Stimulated activated CD8-positive, alpha-beta memory T cell treated with anti-CD3 and anti-CD28 coated beads, Interleukin-7, amount 100 ng/mL, for 48 hours (primary cell): ENCODE results near the gene CNGB1.

Source experiments
- DNase-seq, 2 donors: peaks; one replicate each; pipeline ENCODE4 v3.0.0-alpha.2; 2020; ENCODE audit warnings: low read depth in 1 of 2; ENCODE audit errors: extremely low read depth in 1 of 2

The CNGB1 gene

DNA sequence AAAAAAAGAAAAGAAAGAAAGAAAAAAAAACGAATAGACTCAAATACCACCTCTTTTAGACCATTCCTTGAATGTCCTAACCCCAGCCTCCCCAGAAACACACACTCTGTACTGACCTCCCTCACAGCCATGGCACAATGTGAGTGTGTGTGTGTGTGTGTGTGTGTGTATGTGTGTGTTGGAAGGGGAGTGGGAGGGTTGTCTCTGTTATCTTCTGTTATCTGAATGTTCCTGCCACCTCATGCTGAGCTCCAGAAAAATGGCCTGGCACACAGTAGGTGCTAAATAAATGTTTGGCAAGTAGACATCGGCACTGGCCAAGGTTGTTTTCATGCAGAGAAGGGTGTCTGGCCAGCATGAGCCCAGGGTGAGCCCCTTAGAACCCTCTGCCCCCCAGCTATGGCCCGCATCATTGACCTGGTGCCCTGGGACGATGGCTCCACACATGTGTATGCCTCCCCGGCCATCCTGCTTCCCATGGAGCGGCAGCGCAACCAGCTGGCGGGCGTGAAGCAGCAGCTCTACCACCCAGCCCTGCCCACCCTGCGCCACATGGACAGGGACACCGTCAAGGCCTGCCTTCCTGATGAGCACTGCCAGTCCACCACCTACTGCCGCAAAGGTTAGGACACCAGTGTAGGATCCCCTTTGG, 6.6 kb upstream of the CNGB1 start:
- no peak for DNase-seq

DNA sequence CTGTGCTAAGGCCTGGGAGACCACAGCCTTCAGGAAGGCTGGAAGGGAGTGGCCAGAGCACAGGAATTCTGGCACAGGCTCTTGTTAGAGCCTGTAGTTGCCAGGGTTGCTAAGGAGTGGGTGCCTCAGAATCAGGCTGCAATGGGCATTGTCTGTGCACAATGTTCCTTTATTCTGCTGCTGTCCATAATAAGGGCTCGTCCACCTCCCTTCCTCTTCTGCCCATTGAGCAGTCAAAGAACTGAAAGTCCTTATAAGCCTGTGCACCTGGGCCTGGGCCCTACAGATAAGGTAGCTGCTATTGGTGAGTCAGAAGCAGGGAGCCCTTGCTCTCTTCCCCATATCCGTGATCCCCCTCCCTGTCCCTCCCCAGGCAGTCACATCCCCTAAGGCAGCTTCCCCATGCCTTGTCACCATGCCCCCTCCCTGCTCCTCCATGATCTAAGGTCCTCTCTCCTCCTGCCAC, 5.4 kb upstream of the CNGB1 start:
- DNase-seq: no peak

DNA sequence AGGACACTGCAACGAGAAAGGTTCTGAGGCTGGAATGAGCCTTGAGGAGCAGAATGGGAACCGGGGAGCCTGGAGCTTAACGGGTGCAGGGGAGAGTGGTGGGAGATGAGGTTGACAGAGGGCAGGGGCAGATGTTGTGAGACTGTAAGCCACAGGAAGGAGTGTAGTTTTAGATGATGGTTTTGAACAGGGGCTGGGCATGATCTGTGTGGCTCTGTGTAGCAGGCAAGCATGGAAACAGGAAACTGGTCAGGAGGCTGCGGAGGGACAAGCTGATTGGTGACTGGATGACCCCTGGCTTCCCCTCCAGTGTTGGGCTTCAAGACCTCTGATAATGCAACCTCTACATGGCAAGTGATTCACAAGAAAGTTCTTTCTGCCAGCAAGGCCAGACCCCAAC, 1.4 kb upstream of the CNGB1 start:
- DNase-seq: no peak

DNA sequence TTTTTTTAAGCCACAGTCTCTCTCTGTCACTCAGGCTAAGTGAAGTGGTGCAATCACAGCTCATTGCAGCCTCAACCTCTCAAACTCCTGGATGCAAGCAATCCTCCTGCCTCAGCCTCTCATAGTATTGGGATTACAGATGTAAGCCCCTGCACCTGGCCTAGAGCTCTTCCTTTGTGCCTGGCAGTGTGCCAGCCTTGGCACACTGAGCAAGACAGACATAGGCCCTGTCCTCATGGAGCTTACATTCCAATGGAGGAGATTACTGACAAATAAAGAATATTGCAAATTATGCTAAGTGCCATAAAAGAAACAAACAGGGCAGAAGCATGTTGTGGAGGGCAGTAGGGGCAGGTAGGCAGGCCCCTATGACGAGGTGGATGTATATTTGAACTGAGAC, 920 bp upstream of the CNGB1 start:
- DNase-seq: no peak

DNA sequence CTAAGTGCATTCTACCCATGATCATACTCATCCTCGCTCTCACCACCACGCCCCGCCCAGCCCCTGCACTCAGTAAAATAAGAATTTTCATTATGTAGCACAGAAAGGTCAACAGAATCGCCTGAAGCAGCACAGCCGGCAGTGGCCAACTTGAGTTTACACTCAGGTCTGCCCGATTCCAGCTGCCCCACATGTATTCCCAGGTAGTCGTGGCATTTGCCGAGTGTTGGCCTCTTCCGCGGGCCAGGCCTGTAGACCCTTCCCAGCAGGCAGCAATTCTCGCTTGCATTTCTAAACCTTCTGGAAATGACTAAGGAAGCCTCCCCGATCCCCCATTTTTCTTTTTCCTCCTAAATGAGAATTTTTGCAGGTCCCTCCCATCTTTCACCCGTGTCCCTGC, 609 bp downstream of the CNGB1 start:
- no peak for DNase-seq

DNA sequence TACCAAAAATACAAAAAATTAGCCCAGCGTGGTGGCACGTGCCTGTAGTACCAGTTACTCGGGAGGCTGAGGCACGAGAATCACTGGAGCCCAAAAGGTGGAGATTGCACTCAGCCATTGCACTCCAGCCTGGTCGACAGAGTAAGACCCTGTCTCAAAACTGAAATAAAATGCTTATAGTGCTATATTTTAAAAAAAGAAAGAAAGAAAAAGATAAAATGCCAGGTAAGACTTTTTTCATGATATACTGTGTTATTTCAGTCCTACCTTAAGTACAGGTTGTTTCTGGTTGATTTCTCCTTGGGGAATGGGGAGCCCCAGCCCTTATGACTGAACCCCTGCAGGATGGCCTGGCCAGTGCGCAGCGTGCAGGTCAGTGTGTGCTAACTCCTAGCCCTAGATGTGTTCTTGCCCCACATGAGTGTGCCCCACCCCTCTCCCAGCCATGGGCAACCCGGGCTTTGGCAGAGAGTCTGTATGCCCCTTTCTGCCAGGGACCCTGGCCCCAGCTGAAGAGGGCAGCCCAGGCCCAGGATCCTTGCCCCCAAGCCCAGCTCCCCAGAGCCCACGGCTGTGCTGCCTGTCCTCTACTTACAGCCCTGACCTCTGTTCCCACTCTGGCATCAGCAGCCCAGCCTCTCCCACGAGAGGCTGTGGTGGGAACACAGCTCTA, 1.3 kb downstream of the CNGB1 start:
- DNase-seq: no peak

DNA sequence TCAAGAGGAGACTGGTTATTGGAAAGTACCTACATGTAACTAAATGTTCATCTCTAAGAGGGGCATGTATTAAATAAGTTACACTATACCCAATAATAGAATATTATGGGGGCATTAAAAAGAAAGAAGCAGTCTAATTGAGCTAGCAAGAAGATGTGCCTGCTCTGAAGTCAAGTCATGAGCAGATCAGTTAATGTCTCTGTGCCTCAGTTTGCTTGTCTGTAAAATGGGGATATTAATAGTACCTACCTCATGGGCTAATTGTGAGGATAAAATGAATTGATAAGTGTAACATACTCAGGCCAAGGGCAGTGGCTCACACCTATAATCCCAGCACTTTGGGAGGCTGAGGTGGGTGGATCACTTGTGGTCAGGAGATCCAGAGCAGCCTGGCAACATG, 3.0 kb downstream of the CNGB1 start:
- no peak for DNase-seq

DNA sequence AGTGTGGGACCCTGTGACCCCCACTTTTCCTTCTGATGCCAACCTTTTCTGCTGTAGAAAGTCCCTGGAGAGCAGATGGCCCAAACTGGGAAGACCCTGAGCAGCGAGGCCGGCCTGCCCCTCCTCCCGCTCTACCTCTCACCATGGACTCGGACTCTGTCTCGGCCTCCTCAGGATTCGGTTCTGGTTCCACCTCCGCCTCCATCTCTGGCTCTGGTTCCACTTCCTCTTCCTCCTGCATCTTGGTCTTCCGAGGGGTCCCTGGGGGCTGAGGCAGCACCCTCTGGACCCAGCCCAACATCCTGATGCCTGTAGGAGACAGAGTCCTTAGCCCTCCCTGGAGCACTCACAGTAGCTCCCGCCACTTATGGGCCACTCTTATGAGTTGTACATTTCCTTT, 3.9 kb downstream of the CNGB1 start:
- no peak for DNase-seq

DNA sequence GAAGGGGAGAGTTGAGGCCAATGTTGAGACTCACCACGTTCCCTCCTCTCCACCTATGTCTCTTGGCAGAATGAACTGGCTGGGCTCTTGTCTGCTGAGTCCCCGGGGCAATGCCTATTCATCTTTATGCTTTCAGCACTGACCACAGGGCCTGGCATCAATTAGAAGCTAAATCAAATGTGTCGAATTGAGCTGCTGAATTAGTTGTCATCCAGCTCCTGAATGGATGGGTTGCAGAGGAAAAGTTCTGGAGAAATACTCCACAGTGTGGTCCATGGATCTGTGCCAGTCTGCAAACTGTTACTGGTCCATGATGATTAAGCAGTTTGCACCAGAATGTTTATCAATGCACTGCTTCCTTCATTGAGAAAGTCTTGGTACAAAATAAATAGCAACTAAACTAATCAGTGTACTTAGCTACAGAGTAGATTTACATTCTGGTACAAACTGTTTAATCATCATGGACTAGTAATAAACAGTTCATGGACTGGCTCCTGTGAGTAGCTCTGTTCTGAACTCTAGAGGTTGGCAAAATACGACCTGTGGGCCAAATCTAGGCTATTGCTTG, 4.6 kb downstream of the CNGB1 start:
- no peak for DNase-seq

DNA sequence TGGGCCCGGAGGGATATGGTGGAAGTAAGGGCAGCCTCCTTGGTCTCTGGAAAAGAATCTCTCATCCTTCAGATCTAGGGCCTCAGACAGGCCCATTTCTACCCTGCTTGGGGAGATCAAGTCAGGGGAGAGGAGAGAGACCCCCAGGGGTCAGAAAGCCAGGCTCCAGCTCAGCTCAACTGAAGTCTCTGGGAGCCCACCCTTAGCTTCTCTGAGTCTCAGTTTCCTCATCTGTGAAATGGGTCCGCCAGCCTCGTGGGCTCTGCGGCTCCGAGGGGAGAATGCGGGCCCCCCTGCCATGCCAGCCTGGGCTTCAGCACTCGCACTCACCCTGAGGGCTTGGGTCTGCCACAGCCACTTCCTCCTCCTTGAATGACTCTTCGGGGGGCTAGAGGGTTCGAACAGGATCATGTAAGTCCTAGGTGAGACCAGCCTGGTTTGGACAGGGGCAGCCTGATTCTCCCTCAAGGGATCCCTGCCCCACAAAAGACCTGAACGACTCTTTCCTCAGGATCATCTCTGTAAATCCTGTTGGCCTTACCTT, 6.7 kb downstream of the CNGB1 start:
- DNase-seq: no peak

DNA sequence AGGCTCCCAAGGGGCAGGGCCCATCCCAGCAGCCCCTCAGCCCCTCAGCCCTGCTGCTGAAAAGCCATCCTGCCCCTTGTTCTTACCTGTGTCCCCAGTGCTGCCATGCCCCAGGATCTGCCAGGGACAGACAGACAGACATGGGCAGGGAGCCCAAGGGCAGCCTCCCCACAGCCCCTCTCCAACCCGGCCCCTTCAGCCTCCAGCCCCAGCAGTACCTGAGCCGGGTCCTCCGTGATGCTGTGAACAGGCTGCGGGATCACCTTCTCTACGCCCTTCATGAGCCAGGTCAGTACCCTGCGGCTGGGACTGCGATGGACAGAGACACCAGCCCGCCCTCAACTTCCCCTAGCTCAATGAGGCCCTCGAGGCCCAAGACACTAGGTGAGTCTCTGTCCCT, 8.2 kb downstream of the CNGB1 start:
- DNase-seq: no peak

DNA sequence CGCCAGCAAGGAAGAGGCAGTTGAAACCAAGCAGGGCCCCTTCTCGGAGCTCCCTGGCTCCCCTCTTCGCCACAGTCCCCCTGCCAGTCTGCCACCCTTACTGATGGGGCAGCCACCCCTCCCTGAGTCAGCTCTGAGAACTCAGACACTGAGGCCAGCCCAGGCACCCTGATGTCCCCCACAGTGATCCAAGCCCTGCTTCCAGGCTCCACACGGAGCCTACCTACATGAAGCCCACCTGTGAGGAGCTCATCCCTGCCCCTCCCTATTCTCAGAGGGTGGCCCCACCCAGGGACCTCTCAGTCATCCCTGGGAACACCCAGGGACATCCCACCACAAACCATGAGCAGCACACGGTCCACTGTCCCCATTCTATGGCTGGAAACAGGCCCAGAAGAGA, 8.9 kb downstream of the CNGB1 start:
- DNase-seq: no peak

DNA sequence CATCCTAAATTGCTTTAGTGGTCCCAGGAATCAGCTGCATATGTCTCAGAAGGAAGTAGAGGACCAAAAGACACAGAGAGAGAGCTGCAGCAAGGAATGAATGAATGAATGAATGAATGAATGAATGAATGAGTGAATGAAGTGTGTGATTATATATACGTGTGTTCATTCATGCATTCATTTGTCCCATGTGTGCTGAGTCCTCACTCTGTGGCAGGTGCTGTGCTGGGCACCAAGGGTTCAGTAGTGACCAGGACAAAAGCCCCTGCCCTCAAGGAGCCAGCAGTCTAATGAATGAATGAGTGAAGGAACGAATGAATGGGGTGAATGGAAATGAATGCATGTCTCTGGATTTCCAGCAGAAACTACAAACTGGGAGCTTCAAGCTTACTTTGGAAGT, 9.4 kb downstream of the CNGB1 start:
- no peak for DNase-seq

DNA sequence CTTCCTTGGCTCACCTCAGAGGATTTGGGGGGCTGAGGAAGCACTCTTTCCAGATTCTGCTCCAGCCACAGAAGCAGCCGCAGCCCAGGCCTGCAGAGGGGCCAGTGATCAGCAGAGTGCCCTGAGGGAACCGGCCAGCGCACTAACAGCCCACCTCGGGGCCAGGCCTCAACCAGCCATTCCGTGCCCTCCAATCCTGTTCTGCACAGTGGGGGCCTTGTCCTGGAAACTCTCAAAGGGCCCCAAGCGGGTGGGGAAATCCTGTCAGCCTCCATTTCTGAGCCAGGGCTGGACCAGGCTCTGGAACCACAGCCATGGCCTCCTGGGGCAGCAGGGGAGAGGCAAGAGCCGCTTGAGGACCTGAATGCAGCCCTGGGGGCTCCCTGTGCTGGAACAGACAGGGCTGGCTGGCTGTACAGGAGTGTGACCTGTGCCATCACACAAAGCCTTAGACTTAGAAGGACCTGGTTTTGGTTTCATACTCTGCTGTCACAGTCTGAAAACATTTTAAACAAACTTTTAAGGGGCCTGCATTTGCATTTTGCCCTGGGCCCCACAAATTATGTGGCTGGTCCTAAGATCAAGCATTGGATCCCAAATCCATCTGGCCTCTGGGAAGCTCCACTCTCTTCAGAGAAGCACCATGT, 10.0 kb downstream of the CNGB1 start:
- no peak for DNase-seq

DNA sequence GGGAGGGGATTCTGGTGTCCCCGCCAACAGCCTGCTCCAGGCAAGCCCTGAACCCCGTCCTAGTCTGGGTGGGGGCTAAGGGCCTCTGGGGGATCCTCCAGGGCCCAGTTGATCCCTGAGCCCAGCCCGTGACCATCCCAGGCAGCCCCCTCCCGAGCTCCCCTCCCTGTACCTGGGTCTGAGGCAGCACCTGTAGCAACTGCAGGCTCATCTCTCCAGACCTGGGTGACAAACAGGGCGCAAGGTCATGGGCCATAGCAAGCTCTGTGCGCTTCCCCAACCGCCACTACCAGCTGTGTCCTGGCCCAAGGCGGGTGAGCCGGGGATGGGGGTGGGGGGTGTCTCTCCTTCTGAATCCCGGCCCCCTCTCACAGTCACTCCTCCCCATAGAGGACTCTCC, 10.6 kb downstream of the CNGB1 start:
- no peak for DNase-seq

DNA sequence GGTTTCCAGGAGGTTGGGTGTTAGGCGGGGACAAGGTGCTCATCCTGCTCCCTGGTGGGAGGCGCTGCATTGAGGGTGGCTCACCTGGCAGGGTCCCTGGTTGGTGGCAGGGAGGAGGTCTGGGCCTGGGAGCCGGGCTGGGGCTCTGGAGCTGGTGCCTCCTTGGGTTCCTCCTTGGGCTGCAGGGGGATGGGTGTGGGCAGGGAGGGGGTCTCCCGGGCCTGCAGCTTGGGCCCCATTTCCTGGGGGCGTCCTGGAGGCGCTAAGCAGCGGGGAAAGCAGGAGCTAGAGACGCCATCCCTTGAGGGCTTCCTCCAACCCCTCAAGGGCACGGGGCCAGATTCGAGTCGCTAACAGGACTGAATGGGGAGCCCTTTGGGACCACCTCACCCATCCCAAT, 11.1 kb downstream of the CNGB1 start:
- no peak for DNase-seq

DNA sequence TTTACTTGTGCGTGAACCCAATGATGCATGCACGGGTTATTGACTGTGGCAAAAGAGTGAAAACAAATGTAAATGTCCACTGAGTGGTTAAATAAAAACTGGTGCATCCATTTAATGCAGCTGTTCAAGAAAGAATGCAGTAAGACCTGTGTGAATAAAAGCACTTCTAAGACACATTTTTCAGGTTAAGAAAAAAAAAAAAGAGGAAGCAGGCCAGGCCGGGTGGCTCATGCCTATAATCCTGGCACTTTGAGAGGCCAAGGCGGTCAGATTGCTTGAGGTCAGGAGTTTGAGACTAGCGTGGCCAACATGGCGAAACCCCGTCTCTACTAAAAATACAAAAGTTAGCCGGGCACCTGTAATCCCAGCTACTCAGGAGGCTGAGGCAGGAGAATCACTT, 11.8 kb downstream of the CNGB1 start:
- no peak for DNase-seq

DNA sequence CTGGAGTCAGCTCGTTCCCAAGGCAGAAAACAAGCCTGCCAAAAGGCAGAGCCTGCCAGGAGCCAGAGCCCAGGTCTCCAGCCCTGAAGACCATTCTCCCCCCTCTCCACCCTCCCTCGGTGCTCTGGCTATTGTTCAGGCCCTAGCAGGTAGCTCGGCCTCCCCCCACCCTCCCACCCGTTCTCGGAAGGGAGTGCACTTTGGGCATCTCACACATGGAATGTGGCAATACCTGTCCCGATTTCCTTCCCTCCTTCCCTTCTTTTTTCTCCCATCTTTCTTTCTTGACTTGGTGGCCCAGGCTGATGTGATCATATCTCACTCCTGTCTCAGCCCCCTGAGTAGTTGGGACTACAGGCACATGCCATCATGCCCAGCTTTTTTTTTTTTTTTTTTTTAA, 12.4 kb downstream of the CNGB1 start:
- DNase-seq: no peak

DNA sequence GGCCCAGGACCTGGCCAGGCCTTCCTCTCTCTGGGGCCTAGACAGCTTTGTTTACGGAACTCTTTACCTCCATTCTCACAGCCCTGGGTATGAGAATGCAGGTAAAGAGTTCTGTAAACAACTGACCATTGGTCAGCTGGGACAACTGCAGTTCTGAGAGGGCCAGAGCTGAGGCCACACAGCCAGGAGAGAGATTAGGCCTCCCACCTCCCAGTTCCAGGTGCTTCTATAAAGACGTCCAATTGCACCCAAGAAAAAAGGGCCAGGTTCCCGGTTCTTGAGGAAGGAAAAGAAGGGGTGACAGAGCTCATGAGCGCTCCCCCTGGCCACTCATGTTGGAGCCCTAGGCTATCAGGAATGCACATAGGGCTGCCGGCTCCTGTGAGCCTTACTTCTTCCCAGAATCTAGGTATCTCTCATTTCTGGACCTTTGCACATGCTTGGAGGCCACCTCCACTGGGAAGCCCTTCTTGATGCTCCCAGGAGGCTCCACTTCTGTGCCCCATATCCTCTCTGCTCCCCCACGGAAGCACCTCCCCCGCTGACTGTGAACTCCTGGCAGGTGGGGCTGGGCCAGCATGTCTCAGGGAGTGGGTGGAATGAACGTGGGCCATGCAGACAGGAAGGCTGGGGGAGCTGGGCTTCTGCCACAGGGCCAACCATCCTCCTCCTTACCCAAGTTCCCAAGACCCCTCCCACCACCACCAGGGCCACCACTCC, 13.1 kb downstream of the CNGB1 start:
- no peak for DNase-seq

DNA sequence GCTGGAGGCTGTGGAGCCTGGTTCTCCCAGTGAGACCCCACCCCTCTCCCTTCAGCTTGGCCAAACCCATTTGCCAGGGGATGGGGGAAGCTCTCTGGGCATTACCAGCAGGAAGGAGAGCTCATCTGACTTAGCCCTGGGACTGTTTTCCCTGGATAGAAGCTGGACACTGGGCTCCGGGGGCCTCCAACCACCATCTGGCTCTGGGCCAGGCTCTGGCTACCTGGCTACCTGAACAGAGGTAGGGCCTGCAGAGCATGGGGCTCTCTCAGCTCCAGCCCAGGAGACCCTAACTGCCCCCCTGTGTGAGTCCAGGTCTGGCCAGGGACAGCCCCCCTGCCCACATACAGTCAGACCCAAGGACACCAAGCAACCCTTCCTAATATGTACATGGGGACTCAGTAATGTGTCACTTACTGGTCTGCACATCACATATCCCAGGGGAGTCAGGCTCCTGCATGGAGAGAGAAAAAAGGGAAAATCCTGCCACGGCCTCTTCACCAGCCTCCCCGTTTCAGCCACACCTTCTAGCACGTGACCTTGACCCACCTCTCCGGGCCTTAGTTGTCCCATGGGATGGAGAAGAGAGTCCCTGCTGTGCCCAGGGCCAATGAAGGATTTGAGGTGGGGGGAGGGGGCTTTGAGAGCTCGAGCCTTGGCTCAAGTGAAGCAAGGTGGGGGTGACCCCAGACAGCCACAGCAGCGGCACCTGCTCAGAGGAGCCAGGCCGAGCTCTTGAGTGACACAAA, 13.8 kb downstream of the CNGB1 start:
- DNase-seq: no peak
